ENCODE results near the gene TTBK2.

Gene TTBK2

GRCh38 chr15:42725331-42725903, 195.2 kb downstream of the TTBK2 start:
- Histone ChIP-seq H3K4me3 (ENCODE audit: low read depth, low read length) (no peak overlapping the region), H3K36me3 (replicated peaks) (peaks cover 56% of the 10 kb centered on the region), H3K27me3 (replicated peaks) (no peaks in the 10 kb centered on the region), H3K27ac (no peak overlapping the region)
- TF ChIP-seq, protein P1, sequence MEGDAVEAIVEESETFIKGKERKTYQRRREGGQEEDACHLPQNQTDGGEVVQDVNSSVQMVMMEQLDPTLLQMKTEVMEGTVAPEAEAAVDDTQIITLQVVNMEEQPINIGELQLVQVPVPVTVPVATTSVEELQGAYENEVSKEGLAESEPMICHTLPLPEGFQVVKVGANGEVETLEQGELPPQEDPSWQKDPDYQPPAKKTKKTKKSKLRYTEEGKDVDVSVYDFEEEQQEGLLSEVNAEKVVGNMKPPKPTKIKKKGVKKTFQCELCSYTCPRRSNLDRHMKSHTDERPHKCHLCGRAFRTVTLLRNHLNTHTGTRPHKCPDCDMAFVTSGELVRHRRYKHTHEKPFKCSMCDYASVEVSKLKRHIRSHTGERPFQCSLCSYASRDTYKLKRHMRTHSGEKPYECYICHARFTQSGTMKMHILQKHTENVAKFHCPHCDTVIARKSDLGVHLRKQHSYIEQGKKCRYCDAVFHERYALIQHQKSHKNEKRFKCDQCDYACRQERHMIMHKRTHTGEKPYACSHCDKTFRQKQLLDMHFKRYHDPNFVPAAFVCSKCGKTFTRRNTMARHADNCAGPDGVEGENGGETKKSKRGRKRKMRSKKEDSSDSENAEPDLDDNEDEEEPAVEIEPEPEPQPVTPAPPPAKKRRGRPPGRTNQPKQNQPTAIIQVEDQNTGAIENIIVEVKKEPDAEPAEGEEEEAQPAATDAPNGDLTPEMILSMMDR (IDR thresholded peaks at IDR 0.05; ENCODE audit: low read depth, low read length, missing control alignments): no peak
- in situ Hi-C loops (cut with HindIII; ENCODE audit: low pct_ligation_motif_present, low sequenced_read_pairs): no loop called here
- no peak for DNase-seq

DNA sequence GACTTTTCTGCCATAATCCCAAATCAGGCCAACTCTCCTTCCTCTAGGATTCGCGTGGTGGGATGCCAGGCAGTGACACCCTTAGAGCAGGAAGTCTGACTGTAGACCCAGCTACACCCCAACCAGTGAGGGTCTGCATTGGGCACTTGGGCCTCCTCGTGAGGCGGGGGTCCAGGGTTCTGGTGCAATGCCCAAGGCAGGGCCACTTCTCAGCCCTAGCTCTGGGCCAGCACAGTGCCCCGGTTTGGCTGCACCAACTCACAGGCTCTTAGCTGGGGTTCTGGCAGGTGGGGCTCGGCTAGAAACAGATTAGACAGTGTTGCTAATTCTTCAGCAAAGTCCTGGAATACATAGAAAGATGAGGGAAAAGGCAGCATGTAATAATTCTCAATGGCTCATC, 196.3 kb downstream of the TTBK2 start:
- Histone ChIP-seq H3K36me3 (replicated peaks) (peaks cover 55% of the 10 kb centered on the region), H3K27ac (no peak overlapping the region), H3K4me3 (ENCODE audit: low read depth, low read length) (no peak overlapping the region), H3K27me3 (replicated peaks) (no peaks in the 10 kb centered on the region)
- DNase-seq: no peak
- in situ Hi-C loops (cut with HindIII; ENCODE audit: low pct_ligation_motif_present, low sequenced_read_pairs): no loop called here
- TF ChIP-seq, protein P1 (IDR thresholded peaks at IDR 0.05; ENCODE audit: low read depth, low read length, missing control alignments): no peak

DNA sequence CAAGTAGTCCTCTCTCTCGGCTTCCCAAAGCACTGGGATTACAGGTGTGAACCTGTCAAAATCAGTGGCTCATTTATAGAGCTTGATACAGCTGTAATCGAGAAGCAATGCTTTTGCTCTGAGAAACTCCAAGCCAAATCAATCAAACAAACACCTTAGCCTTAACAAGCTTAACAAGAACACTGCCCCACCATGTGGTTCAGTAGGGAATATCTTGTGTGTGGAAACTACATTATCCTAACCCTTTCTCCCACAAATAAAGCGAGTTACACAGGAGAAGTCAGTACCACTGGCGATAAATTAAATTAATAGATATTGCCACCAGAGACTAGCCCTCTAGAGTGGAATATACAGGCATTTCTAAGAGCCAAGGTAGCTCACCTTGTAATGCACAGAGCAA, 197.5 kb downstream of the TTBK2 start:
- DNase-seq: no peak
- in situ Hi-C loops (cut with HindIII; ENCODE audit: low pct_ligation_motif_present, low sequenced_read_pairs): no loop called here
- H3K36me3 ChIP-seq (replicated peaks): peaks cover 52% of the 10 kb centered on the region

DNA sequence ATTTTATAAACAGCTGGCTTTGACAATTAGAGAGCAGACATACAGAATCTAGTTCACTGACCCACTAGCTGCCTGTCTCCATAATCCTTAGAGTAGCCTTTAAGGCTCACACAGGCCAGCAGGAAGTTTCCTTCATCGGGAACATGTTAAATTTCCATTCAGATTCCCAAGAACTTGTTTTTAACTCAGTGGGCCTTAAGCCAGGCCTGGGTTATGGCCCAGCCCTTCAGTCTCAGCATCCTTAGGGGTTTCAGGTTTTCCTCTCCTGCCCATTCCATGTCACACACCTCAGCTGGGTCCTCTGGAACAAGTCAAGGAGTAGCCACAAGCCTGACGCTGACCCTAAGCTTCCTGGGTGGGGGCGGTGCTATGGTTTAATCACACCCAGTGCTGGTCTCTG, 198.7 kb downstream of the TTBK2 start:
- TF ChIP-seq, protein P1 (IDR thresholded peaks at IDR 0.05; ENCODE audit: low read depth, low read length, missing control alignments): no peak
- in situ Hi-C loops (cut with HindIII; ENCODE audit: low pct_ligation_motif_present, low sequenced_read_pairs): no loop called here
- H3K4me3 ChIP-seq (ENCODE audit: low read depth, low read length): no peak overlapping the region
- no peak for DNase-seq
- H3K27ac ChIP-seq: no peak overlapping the region
- H3K36me3 ChIP-seq (replicated peaks): peaks cover 45% of the 10 kb centered on the region
- no peaks in the 10 kb centered on the region for H3K27me3 ChIP-seq (replicated peaks)

More for the DNA sequence above, 197.5 kb downstream of the TTBK2 start:
- Histone ChIP-seq H3K27ac (no peak overlapping the region), H3K4me3 (ENCODE audit: low read depth, low read length) (no peak overlapping the region), H3K27me3 (replicated peaks) (no peaks in the 10 kb centered on the region)
- TF ChIP-seq, protein P1 (IDR thresholded peaks at IDR 0.05; ENCODE audit: low read depth, low read length, missing control alignments): no peak

- Histone ChIP-seq H3K27me3 (replicated peaks) (no peaks in the 10 kb centered on the region), H3K36me3 (replicated peaks) (peaks cover 40% of the 10 kb centered on the region), H3K4me3 (ENCODE audit: low read depth, low read length) (no peak overlapping the region), H3K27ac (no peak overlapping the region)
- in situ Hi-C loops (cut with HindIII; ENCODE audit: low pct_ligation_motif_present, low sequenced_read_pairs): no loop called here
- no peak for DNase-seq
- TF ChIP-seq, protein P1 (IDR thresholded peaks at IDR 0.05; ENCODE audit: low read depth, low read length, missing control alignments): no peak
Measured at GRCh38 chr15:42721016-42721415, 199.6 kb downstream of the TTBK2 start.

- Histone ChIP-seq H3K4me3 (ENCODE audit: low read depth, low read length) (no peak overlapping the region), H3K27me3 (replicated peaks) (no peaks in the 10 kb centered on the region), H3K36me3 (replicated peaks) (peaks cover 32% of the 10 kb centered on the region), H3K27ac (no peak overlapping the region)
- in situ Hi-C loops (cut with HindIII; ENCODE audit: low pct_ligation_motif_present, low sequenced_read_pairs): no loop called here
- TF ChIP-seq, protein P1 (IDR thresholded peaks at IDR 0.05; ENCODE audit: low read depth, low read length, missing control alignments): no peak
- DNase-seq: no peak
Measured at GRCh38 chr15:42720071-42720470, 200.5 kb downstream of the TTBK2 start.

All from brain microvascular endothelial cell (primary cell).